Endothelial cell of umbilical vein (primary cell): ENCODE measurements around the gene TMEM225B. TPM values are rescaled to one million over a fixed set of nuclear protein-coding genes. Genes with fewer than 3 reads are reported as not detected.

Experiments
- BruUV-seq: library from RNA; stranded (reverse); fragments of 400-500 nt; replicated peaks from 2 replicates; lab custom pipeline; 2021; lab: Mats Ljungman, UMichigan
- CTCF ChIA-PET: fragments of 300-600, 350-600 bp; sonication (Branson Sonifier 250); formaldehyde crosslinking; loops from one replicate; lab custom pipeline; 2021; ENCODE audit warnings: antibody characterized with exemption, inconsistent platforms; lab: Charles Lee
- POLR2A ChIA-PET: fragments of 300-600, 350-600 bp; sonication (Branson Sonifier 250); formaldehyde crosslinking; loops from one replicate; lab custom pipeline; 2021; ENCODE audit warnings: antibody characterized with exemption, inconsistent platforms; lab: Charles Lee
- DNase-seq: peaks from one replicate; pipeline ENCODE4 v3.0.0-alpha.2; 2011; ENCODE audit warnings: low read depth, low spot score
- FAIRE-seq: peaks from 2 replicates; lab custom pipeline; 2011; peaks lifted over from hg19 to GRCh38; lab: Jason Lieb, UNC
- H2AFZ ChIP-seq: 2 replicates; pipeline ENCODE4 v1.6.0; 2012; ENCODE audit warnings: low read depth, low read length, control low read depth, inconsistent platforms
- H3K27ac ChIP-seq: 2 replicates; pipeline ENCODE4 v1.5.1; 2011; ENCODE audit warnings: low read depth, mild to moderate bottlenecking, control low read depth, low read length, moderate library complexity; ENCODE audit not compliant: insufficient read depth
- H3K27me3 ChIP-seq, 2 experiments: 2 replicates each; pipeline versions ENCODE4 v1.6.0 to v1.6.1; 2011; ENCODE audit warnings: low read length in 2 of 2, mixed read lengths in 1 of 2; ENCODE audit not compliant: control insufficient read depth in 2 of 2, insufficient read depth in 2 of 2
- H3K36me3 ChIP-seq, 2 experiments: 2 replicates in 1 of 2; 3 replicates in 1 of 2; pipeline ENCODE4 v1.5.1; 2011; ENCODE audit warnings: low read length in 2 of 2, mild to moderate bottlenecking in 1 of 2, moderate library complexity in 1 of 2; ENCODE audit not compliant: control insufficient read depth in 2 of 2, insufficient read depth in 2 of 2; ENCODE audit errors: extremely low read depth in 1 of 2
- H3K4me1 ChIP-seq: 3 replicates; pipeline ENCODE4 v1.5.1; 2011; ENCODE audit warnings: mild to moderate bottlenecking, low read length; ENCODE audit not compliant: control insufficient read depth, insufficient read depth; ENCODE audit errors: extremely low read depth
- H3K4me2 ChIP-seq: 2 replicates; pipeline ENCODE4 v1.6.1; 2011; ENCODE audit warnings: low read length, control low read depth, mixed read lengths; ENCODE audit not compliant: insufficient read depth
- H3K4me3 ChIP-seq, 3 experiments: fragments of 200-600 bp in 1 of 3; sonication (generic), shearing (Covaris generic) in 1 of 3; replicated peaks in 1 of 3; 2 replicates each; pipeline ENCODE4 v1.5.1; 2011 to 2016; ENCODE audit warnings: control low read depth in 3 of 3, low read length in 3 of 3, mild to moderate bottlenecking in 2 of 3, inconsistent platforms in 1 of 3, low read depth in 1 of 3, moderate library complexity in 1 of 3; ENCODE audit not compliant: insufficient read depth in 1 of 3
- H3K79me2 ChIP-seq: 2 replicates; pipeline ENCODE4 v1.6.0; 2012; ENCODE audit warnings: low read length, inconsistent platforms; ENCODE audit not compliant: control insufficient read depth, insufficient read depth
- H3K9ac ChIP-seq: replicated peaks from 2 replicates; pipeline ENCODE3; 2011; ENCODE audit warnings: low read length, control low read depth; ENCODE audit not compliant: insufficient read depth; ENCODE audit errors: extremely low read depth
- H3K9me1 ChIP-seq: replicated peaks from 3 replicates; pipeline ENCODE4 v1.6.0; 2011; ENCODE audit warnings: mild to moderate bottlenecking, low read length; ENCODE audit not compliant: control insufficient read depth, insufficient read depth; ENCODE audit errors: extremely low read depth
- H3K9me3 ChIP-seq: replicated peaks from 2 replicates; pipeline ENCODE4 v1.5.1; 2012; ENCODE audit warnings: low read length, inconsistent platforms; ENCODE audit not compliant: control insufficient read depth, insufficient read depth
- H4K20me1 ChIP-seq: replicated peaks from 2 replicates; pipeline ENCODE3; 2011; ENCODE audit warnings: mild to moderate bottlenecking, low read length; ENCODE audit not compliant: control insufficient read depth, insufficient read depth; ENCODE audit errors: extremely low read depth
- EZH2 ChIP-seq: IDR thresholded peaks from 2 replicates; pipeline ENCODE4 v1.6.1; 2012; ENCODE audit warnings: borderline replicate concordance, low read depth, mild to moderate bottlenecking, moderate library complexity, low read length, inconsistent platforms; ENCODE audit not compliant: severe bottlenecking
- FOS ChIP-seq: IDR thresholded peaks from 2 replicates; pipeline ENCODE4 v1.6.1; 2011; ENCODE audit warnings: mild to moderate bottlenecking, low read length, moderate library complexity, borderline replicate concordance; ENCODE audit not compliant: insufficient read depth
- GATA2 ChIP-seq: IDR thresholded peaks from 2 replicates; pipeline ENCODE4 v1.7.0; 2011; ENCODE audit warnings: low read depth, mild to moderate bottlenecking, moderate library complexity, mixed read lengths, low read length; ENCODE audit not compliant: insufficient read length, insufficient read depth
- JUN ChIP-seq: IDR thresholded peaks from 2 replicates; pipeline ENCODE4 v1.6.1; 2011; ENCODE audit warnings: borderline replicate concordance, low read depth; ENCODE audit not compliant: insufficient read length, insufficient read depth
- MYC ChIP-seq: IDR thresholded peaks from one replicate; pipeline ENCODE4 v1.6.1; 2011; ENCODE audit warnings: mild to moderate bottlenecking, low read depth, low read length
- POLR2A ChIP-seq: IDR thresholded peaks from 2 replicates; pipeline ENCODE4 v1.6.1; 2012; ENCODE audit warnings: low read depth, mild to moderate bottlenecking, control low read depth, low read length
- POLR2AphosphoS5 ChIP-seq: IDR thresholded peaks from 2 replicates; pipeline ENCODE4 v1.6.1; 2012; ENCODE audit warnings: low read depth, mild to moderate bottlenecking, control low read depth, low read length, moderate library complexity; ENCODE audit not compliant: insufficient read depth
- dilution Hi-C: fragments of 300-500 bp; cut with MboI; formaldehyde crosslinking; loops from one replicate; pipeline ENCODE4 v1.15.0; 2019; ENCODE audit warnings: low sequenced_read_pairs; ENCODE audit not compliant: extremely low pct_ligation_motif_present
- intact Hi-C: fragments of 100-400 bp; cut with micrococcal nuclease; formaldehyde crosslinking; loops from one replicate; pipeline ENCODE4 v1.10.0; 2022
- polyA plus RNA-seq, 4 experiments: library from polyadenylated mRNA; depleted of rRNA in 3 of 4; stranded (reverse) in 3 of 4; unstranded in 1 of 4; fragments of >200 nt; gene quantifications; 2 replicates each; pipeline versions ENCODE4 v1.2.1 to v1.2.3, GENCODE V29; 2011 to 2012; ENCODE audit warnings: missing spikeins in 1 of 4
- total RNA-seq: library from RNA; stranded (reverse); gene quantifications from 2 replicates; pipeline ENCODE4 v1.2.3, GENCODE V29; 2021
- TF ChIP-seq, protein P1 (sequence below), 2 donors: IDR thresholded peaks; 1 replicate in 1 of 2; 2 replicates in 1 of 2; pipeline ENCODE4 v1.5.1; 2011; ENCODE audit warnings: low read length in 2 of 2, mild to moderate bottlenecking in 2 of 2, moderate library complexity in 2 of 2, control low read depth in 1 of 2, inconsistent platforms in 1 of 2, low read depth in 1 of 2; ENCODE audit not compliant: insufficient read depth in 1 of 2; ENCODE audit errors: extremely low read depth in 1 of 2
- TF ChIP-seq, protein P2 (sequence below): IDR thresholded peaks from 2 replicates; pipeline ENCODE4 v1.6.1; 2011; ENCODE audit not compliant: insufficient read depth, insufficient read length

Gene TMEM225B
- total and polyA plus RNA-seq, 2 donors (not counting 3 experiments of a cell fraction or from before 2014, with no cell fraction given): 0.29 TPM; not detected in 1

DNA sequence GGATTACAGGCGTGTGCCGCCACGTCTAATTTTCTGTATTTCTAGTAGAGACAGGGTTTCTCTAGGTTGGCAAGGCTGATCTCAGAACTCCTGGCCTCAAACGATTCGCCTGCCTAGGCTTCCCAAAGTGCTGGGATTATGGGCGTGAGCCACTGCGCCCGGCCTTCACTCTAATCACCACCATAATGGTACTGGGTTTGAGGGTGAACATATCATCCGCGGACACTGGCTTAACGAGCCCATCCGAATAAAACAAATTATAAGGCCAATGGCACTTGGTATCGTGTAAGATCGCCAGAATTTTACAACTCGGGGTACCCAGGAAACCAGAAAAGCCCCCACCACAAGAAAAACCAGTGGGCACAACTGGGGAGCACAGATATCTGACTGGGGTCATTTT is 46.7 kb upstream of the TMEM225B start:
- TF ChIP-seq, protein P1, sequence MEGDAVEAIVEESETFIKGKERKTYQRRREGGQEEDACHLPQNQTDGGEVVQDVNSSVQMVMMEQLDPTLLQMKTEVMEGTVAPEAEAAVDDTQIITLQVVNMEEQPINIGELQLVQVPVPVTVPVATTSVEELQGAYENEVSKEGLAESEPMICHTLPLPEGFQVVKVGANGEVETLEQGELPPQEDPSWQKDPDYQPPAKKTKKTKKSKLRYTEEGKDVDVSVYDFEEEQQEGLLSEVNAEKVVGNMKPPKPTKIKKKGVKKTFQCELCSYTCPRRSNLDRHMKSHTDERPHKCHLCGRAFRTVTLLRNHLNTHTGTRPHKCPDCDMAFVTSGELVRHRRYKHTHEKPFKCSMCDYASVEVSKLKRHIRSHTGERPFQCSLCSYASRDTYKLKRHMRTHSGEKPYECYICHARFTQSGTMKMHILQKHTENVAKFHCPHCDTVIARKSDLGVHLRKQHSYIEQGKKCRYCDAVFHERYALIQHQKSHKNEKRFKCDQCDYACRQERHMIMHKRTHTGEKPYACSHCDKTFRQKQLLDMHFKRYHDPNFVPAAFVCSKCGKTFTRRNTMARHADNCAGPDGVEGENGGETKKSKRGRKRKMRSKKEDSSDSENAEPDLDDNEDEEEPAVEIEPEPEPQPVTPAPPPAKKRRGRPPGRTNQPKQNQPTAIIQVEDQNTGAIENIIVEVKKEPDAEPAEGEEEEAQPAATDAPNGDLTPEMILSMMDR (IDR thresholded peaks at IDR 0.05; ENCODE audit: extremely low read depth in 1 of 2, insufficient read depth in 1 of 2, low read depth in 1 of 2, low read length in 2 of 2): no peak
- TF ChIP-seq POLR2AphosphoS5 (no peak), GATA2 (no peak), MYC (no peak), FOS (no peak), JUN (no peak), EZH2 (no peak), POLR2A (no peak)
- TF ChIP-seq, protein P2, sequence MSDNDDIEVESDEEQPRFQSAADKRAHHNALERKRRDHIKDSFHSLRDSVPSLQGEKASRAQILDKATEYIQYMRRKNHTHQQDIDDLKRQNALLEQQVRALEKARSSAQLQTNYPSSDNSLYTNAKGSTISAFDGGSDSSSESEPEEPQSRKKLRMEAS: no peak
- no peaks in the 10 kb centered on the region for H3K9me3 ChIP-seq
- ChIA-PET POLR2A (interaction anchor here (1.5 kb wide), 1 partner anchor 47 kb away, joined by 4 read pairs; the partner anchor contains the start of gene ZKSCAN5), CTCF (no interaction called here)
- H3K36me3 ChIP-seq: no peaks in the 10 kb centered on the region
- peak overlapping the region; percentile 91 for H2AFZ ChIP-seq
- intact Hi-C loops (no loop called here), dilution Hi-C loops (no loop called here)
- peak overlapping the region; percentile 81 to 93 (median 92) for H3K4me3 ChIP-seq
- FAIRE-seq: no peak
- peak overlapping the region; percentile 91 for H3K27ac ChIP-seq
- peak overlapping the region; percentile 87 for H3K9ac ChIP-seq
- H3K4me2 ChIP-seq: peak overlapping the region; percentile 96
- DNase-seq: peak; percentile 28
- no peaks in the 10 kb centered on the region for H3K27me3 ChIP-seq
- no peaks in the 10 kb centered on the region for H4K20me1 ChIP-seq
- no TSS peak for BruUV-seq
- peaks cover 10% of the 10 kb centered on the region for H3K4me1 ChIP-seq
- H3K9me1 ChIP-seq: no peaks in the 10 kb centered on the region
- peaks cover 2% of the 10 kb centered on the region for H3K79me2 ChIP-seq
